Spleen (tissue), 11 donors: Measurements from ENCODE around the gene CSMD2. TPM values are rescaled to one million over a fixed set of nuclear protein-coding genes. Genes with fewer than 3 reads are reported as not detected.

Experiments
- DNase-seq: peaks from one replicate; pipeline ENCODE4 v3.0.0-alpha.2; 2020
- H3K27ac ChIP-seq, 8 donors: fragments of 200-600 bp; sonication (generic) in 7 of 8; 1 replicate in 4 of 8; 2 replicates in 4 of 8; pipeline versions ENCODE4 v1.5.0 to v1.8.0; 2016 to 2021; ENCODE audit warnings: inconsistent platforms in 4 of 8, mild to moderate bottlenecking in 4 of 8, moderate library complexity in 1 of 8
- H3K27me3 ChIP-seq, 7 donors: fragments of 200-600 bp; sonication (generic) in 6 of 7; replicated peaks in 1 of 7; 1 replicate in 4 of 7; 2 replicates in 3 of 7; pipeline versions ENCODE4 v1.5.0 to v1.8.0; 2016 to 2021; ENCODE audit warnings: inconsistent platforms in 3 of 7, mild to moderate bottlenecking in 1 of 7
- H3K36me3 ChIP-seq, 6 donors: fragments of 200-600 bp; sonication (generic) in 5 of 6; 1 replicate in 4 of 6; 2 replicates in 2 of 6; pipeline versions ENCODE4 v1.5.0 to v1.8.0; 2016 to 2021; ENCODE audit warnings: inconsistent platforms in 2 of 6
- H3K4me1 ChIP-seq, 6 donors: fragments of 200-600 bp; sonication (generic) in 5 of 6; 1 replicate in 3 of 6; 2 replicates in 3 of 6; pipeline versions ENCODE4 v1.5.0 to v1.8.0; 2016 to 2021; ENCODE audit warnings: inconsistent platforms in 3 of 6
- H3K4me3 ChIP-seq, 8 donors: fragments of 200-600 bp; sonication (generic) in 7 of 8; 1 replicate in 4 of 8; 2 replicates in 4 of 8; pipeline versions ENCODE4 v1.5.0 to v1.8.0; 2016 to 2021; ENCODE audit warnings: inconsistent platforms in 4 of 8, mild to moderate bottlenecking in 4 of 8, moderate library complexity in 2 of 8
- H3K9me3 ChIP-seq, 8 donors: fragments of 200-600 bp; sonication (generic) in 7 of 8; 1 replicate in 4 of 8; 2 replicates in 4 of 8; pipeline versions ENCODE4 v1.5.0 to v1.8.0; 2016 to 2021; ENCODE audit warnings: inconsistent platforms in 4 of 8
- CTCF ChIP-seq, 11 experiments: fragments of 200-600 bp in 7 of 11; fragments of 450-650 bp in 4 of 11; sonication (generic) in 4 of 11; IDR thresholded peaks in 8 of 11; conservative IDR thresholded peaks in 3 of 11; 1 replicate in 7 of 11; 2 replicates in 4 of 11; pipeline versions ENCODE4 v1.4.0 to v1.8.0; 2016 to 2021; ENCODE audit warnings: antibody characterized with exemption in 11 of 11, inconsistent platforms in 4 of 11, mild to moderate bottlenecking in 1 of 11
- POLR2A ChIP-seq, 3 donors: fragments of 450-650 bp; IDR thresholded peaks; one replicate each; pipeline ENCODE4 v1.5.1; 2017; ENCODE audit warnings: antibody characterized with exemption in 3 of 3, mild to moderate bottlenecking in 1 of 3
- POLR2AphosphoS5 ChIP-seq, 3 donors: sonication (generic); formaldehyde crosslinking; IDR thresholded peaks; one replicate each; pipeline ENCODE4 v1.5.1; 2017; ENCODE audit warnings: antibody characterized with exemption in 3 of 3
- whole genome bisulfite sequencing, 5 donors: extraction: QIAGEN DNeasy Blood & Tissue Kit in 3 of 5; methylation state at CpG; one replicate each; pipeline versions ENCODE4 v1.1.5 to v1.1.7; 2013 to 2018; 5-methylcytosine and 5-hydroxymethylcytosine counted together
- intact Hi-C: fragments of 100-400 bp; cut with DNase I; formaldehyde crosslinking; loops from one replicate; pipeline ENCODE4 v1.15.0; 2023; ENCODE audit warnings: low total_unique reads
- polyA plus RNA-seq, 3 donors: library from polyadenylated mRNA; stranded (reverse); fragments of 200-250 nt; gene quantifications; one replicate each; pipeline ENCODE4 v1.2.1, GENCODE V29; 2013
- total RNA-seq, 7 donors: library from RNA; depleted of rRNA in 3 of 7; stranded (reverse); fragments of >200 nt in 3 of 7; fragmentation: NEBNext Ultra II Directional in 4 of 7; extraction: Animal tissue kit (Norgen Biotek cat#: 25700) in 4 of 7; gene quantifications; one replicate each; pipeline versions ENCODE4 v1.1.0 to v1.2.1, GENCODE V29; 2016 to 2021
- donor health status: healthy with polysubstance abuse.
- donor health status: DM: no; HTN: no; CAD: no; lungs with moderate emphysema.
- donor health status: DM: no; HTN: no; CAD: no.
- donor health status: Bipolar disorder and iron deficiency.
- donor health status: healthy.
- donor health status: DM: no; HTN: no; CAD: no.
- donor health status: DM: yes; HTN: yes; CAD: no.

Gene CSMD2
- total and polyA plus RNA-seq, 10 donors: 0.12 to 2.7 (median 0.96) TPM

- DNase-seq: no peak
- intact Hi-C loops: no loop called here
- Histone ChIP-seq H3K27ac (no peak overlapping the region), H3K9me3 (no peaks in the 10 kb centered on the region), H3K36me3 (no peaks in the 10 kb centered on the region), H3K27me3 (peaks cover 0 to 51% (median 0%) of the 10 kb centered on the region in 7 donors), H3K4me1 (no peaks in the 10 kb centered on the region), H3K4me3 (no peak overlapping the region)
- 74 to 88% (median 82%) methylated on average over 4 of the region's 4 CpGs for WGBS, 5 donors
- TF ChIP-seq CTCF (IDR thresholded peaks at IDR 0.05 in 8 of 11, conservative IDR thresholded peaks at IDR 0.05 in 3 of 11): no peak
- no peak for TF ChIP-seq POLR2AphosphoS5 (IDR thresholded peaks at IDR 0.05)
- no peak for TF ChIP-seq POLR2A (IDR thresholded peaks at IDR 0.05)
Observed at GRCh38 chr1:33626801-33627200, 538.2 kb downstream of the CSMD2 start.

- intact Hi-C loops: no loop called here
- Histone ChIP-seq H3K9me3 (no peaks in the 10 kb centered on the region), H3K36me3 (no peaks in the 10 kb centered on the region), H3K27ac (no peak overlapping the region), H3K27me3 (peaks cover 0 to 51% (median 0%) of the 10 kb centered on the region in 7 donors), H3K4me1 (no peaks in the 10 kb centered on the region), H3K4me3 (no peak overlapping the region)
- DNase-seq: no peak
- TF ChIP-seq CTCF (IDR thresholded peaks at IDR 0.05 in 8 of 11, conservative IDR thresholded peaks at IDR 0.05 in 3 of 11) (peak in 4 of 11 experiments; percentile 6 to 16 (median 12)), POLR2AphosphoS5 (IDR thresholded peaks at IDR 0.05) (no peak)
- 91 to 96% (median 92%) methylated on average over 35 of the region's 35 CpGs for WGBS, 5 donors
Observed at GRCh38 chr1:33624991-33625870, 539.8 kb downstream of the CSMD2 start.

GRCh38 chr1:33624261-33624990, 540.6 kb downstream of the CSMD2 start:
- no peak overlapping the region for H3K27ac ChIP-seq
- H3K4me3 ChIP-seq: no peak overlapping the region
- intact Hi-C loops: no loop called here
- peaks cover 0 to 45% (median 0%) of the 10 kb centered on the region in 7 donors for H3K27me3 ChIP-seq
- no peaks in the 10 kb centered on the region for H3K4me1 ChIP-seq
- 92 to 96% (median 93%) methylated on average over 15 to 25 of the region's 25 CpGs for WGBS, 5 donors
- TF ChIP-seq CTCF (IDR thresholded peaks at IDR 0.05 in 8 of 11, conservative IDR thresholded peaks at IDR 0.05 in 3 of 11) (no peak), POLR2A (IDR thresholded peaks at IDR 0.05) (no peak), POLR2AphosphoS5 (IDR thresholded peaks at IDR 0.05) (no peak)
- DNase-seq: no peak
- H3K9me3 ChIP-seq: no peaks in the 10 kb centered on the region
- no peaks in the 10 kb centered on the region for H3K36me3 ChIP-seq

- H3K4me3 ChIP-seq: no peak overlapping the region
- H3K27me3 ChIP-seq: peaks cover 0 to 48% (median 0%) of the 10 kb centered on the region in 7 donors
- no peak for DNase-seq
- 70 to 83% (median 82%) methylated on average over 4 of the region's 4 CpGs for WGBS, 5 donors
- no peaks in the 10 kb centered on the region for H3K36me3 ChIP-seq
- no peaks in the 10 kb centered on the region for H3K9me3 ChIP-seq
- no peak overlapping the region for H3K27ac ChIP-seq
- intact Hi-C loops: no loop called here
- TF ChIP-seq POLR2A (IDR thresholded peaks at IDR 0.05) (no peak), POLR2AphosphoS5 (IDR thresholded peaks at IDR 0.05) (no peak), CTCF (IDR thresholded peaks at IDR 0.05 in 8 of 11, conservative IDR thresholded peaks at IDR 0.05 in 3 of 11) (no peak)
- H3K4me1 ChIP-seq: no peaks in the 10 kb centered on the region
Observed at GRCh38 chr1:33623811-33624210, 541.2 kb downstream of the CSMD2 start.
